ENCODE measurements around the gene CHRNB4.

DNA sequence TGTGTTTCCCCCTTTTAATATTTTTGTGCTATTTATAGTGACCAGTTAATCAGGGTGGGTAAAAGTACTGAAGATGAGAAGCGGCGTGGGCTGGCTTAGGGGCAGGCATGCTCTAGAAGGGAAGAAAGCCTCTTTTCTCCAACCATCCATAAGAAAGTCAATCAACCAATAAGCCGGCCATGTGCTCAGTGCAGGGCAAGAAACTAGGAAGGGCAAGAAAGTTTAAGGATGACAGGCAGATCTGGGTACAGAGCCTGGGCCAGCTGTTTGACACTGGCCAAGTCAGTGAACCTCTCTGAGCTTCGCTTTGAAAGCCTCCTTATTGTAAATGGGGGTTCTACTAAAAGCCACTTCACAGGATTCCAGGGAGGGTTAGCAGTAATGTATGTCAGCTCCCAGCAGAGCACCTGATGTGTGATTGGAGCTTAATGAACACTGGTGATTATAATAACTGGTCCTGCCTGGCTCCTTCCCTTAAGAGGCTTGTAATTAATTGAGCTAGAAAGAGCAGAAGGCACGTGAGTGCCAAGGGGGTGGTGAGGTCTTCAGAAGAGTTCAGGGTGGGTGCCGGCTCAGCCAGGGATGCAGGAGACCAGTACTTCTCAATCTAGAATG lies 14.5 kb downstream of the CHRNB4 start:
- no peak for TF ChIP-seq POLR2AphosphoS5 (IDR thresholded peaks at IDR 0.05; ENCODE audit: low read depth, low read length)
- no peak for TF ChIP-seq POLR2A (IDR thresholded peaks at IDR 0.05; ENCODE audit: low read depth, low read length)
- no peak for TF ChIP-seq TAF1 (IDR thresholded peaks at IDR 0.05; ENCODE audit: borderline replicate concordance, low read depth, low read length)
